HCT116 (cell line): ENCODE results near the gene UGT3A2. TPM values are rescaled to one million over a fixed set of nuclear protein-coding genes. Genes with fewer than 3 reads are reported as not detected.

ENCODE experiments used
- ATAC-seq: fragments of 200-7000 bp; cut with Tn5 transposase; 2 replicates; pipeline ENCODE4 v1.9.1; 2020; ENCODE audit warnings: mild to moderate bottlenecking, moderate library complexity
- BruUV-seq: library from RNA; stranded (reverse); fragments of 400-500 nt; replicated peaks from 2 replicates; lab custom pipeline; 2021; lab: Mats Ljungman, UMichigan
- CTCF ChIA-PET: fragments of 300-600 bp; sonication (Branson Sonifier 250); formaldehyde crosslinking; loops from one replicate; lab custom pipeline; 2021; ENCODE audit warnings: antibody characterized with exemption; lab: Charles Lee
- POLR2A ChIA-PET: fragments of 300-600, 350-600 bp; sonication (Branson Sonifier 250); formaldehyde crosslinking; loops from one replicate; lab custom pipeline; 2021; ENCODE audit warnings: antibody characterized with exemption; lab: Charles Lee
- RAD21 ChIA-PET, 2 experiments: fragments of 300-600 bp; sonication (Branson Sonifier 250); formaldehyde crosslinking; loops; one replicate each; lab custom pipeline; 2023; ENCODE audit warnings: low total read pairs in 2 of 2; ENCODE audit not compliant: uncharacterized antibody in 2 of 2, unreplicated experiment in 2 of 2, low non-redundant PET in 1 of 2; lab: Charles Lee
- DNase-seq: peaks from one replicate; pipeline ENCODE4 v3.0.0-alpha.2; 2010; ENCODE audit warnings: low read depth, low spot score
- H2AFZ ChIP-seq: fragments of 200-600 bp; shearing (Covaris generic), sonication (generic); 2 replicates; pipeline ENCODE4 v1.6.1; 2017; ENCODE audit warnings: low read depth, mixed run types, mixed read lengths, antibody characterized with exemption, low read length; ENCODE audit not compliant: poor library complexity, severe bottlenecking
- H3K27ac ChIP-seq: 2 replicates; pipeline ENCODE4 v1.5.1; 2012; ENCODE audit warnings: low read depth, low read length
- H3K27me3 ChIP-seq: fragments of 200-600 bp; sonication (generic); 2 replicates; pipeline ENCODE4 v1.6.1; 2016; ENCODE audit warnings: mixed run types, low read length, mixed read lengths; ENCODE audit not compliant: insufficient read depth
- H3K36me3 ChIP-seq, 2 experiments: fragments of 200-500 bp in 1 of 2; fragments of 200-600 bp in 1 of 2; sonication (Bioruptor generic) in 1 of 2; sonication (generic) in 1 of 2; 2 replicates each; pipeline versions ENCODE4 v1.5.1 to v1.6.1; 2014 to 2016; ENCODE audit warnings: low read length in 2 of 2, inconsistent platforms in 1 of 2, mixed read lengths in 1 of 2, mixed run types in 1 of 2; ENCODE audit not compliant: insufficient read depth in 2 of 2, control insufficient read depth in 1 of 2
- H3K4me1 ChIP-seq, 2 experiments: fragments of 200-600 bp in 1 of 2; sonication (generic) in 1 of 2; 2 replicates each; pipeline versions ENCODE4 v1.5.1 to v1.6.1; 2012 to 2017; ENCODE audit warnings: low read length in 2 of 2, inconsistent platforms in 1 of 2, mild to moderate bottlenecking in 1 of 2, mixed read lengths in 1 of 2, mixed run types in 1 of 2, moderate library complexity in 1 of 2; ENCODE audit not compliant: insufficient read depth in 2 of 2, control insufficient read depth in 1 of 2
- H3K4me2 ChIP-seq: fragments of 200-600 bp; sonication (generic); 2 replicates; pipeline ENCODE4 v1.6.1; 2017; ENCODE audit warnings: mixed run types, low read length, mixed read lengths
- H3K4me3 ChIP-seq, 2 experiments: fragments of 200-600 bp in 1 of 2; sonication (generic) in 1 of 2; replicated peaks in 1 of 2; 2 replicates each; pipeline ENCODE4 v1.5.1; 2011 to 2016; ENCODE audit warnings: low read length in 2 of 2, control low read depth in 1 of 2, low read depth in 1 of 2, mild to moderate bottlenecking in 1 of 2, mixed read lengths in 1 of 2, mixed run types in 1 of 2
- H3K79me2 ChIP-seq: fragments of 200-600 bp; sonication (generic); 2 replicates; pipeline ENCODE4 v1.6.1; 2017; ENCODE audit warnings: mild to moderate bottlenecking, mixed run types, low read length, moderate library complexity, mixed read lengths; ENCODE audit not compliant: insufficient read depth
- H3K9ac ChIP-seq: fragments of 200-600 bp; sonication (generic); 2 replicates; pipeline ENCODE4 v1.6.1; 2016; ENCODE audit warnings: low read length, mixed read lengths
- H3K9me2 ChIP-seq: fragments of 200-600 bp; sonication (generic), shearing (Covaris generic); 2 replicates; pipeline ENCODE4 v1.6.1; 2017; ENCODE audit warnings: mixed run types, mild to moderate bottlenecking, moderate library complexity; ENCODE audit not compliant: insufficient read depth
- H3K9me3 ChIP-seq, 2 experiments: fragments of 200-500 bp in 1 of 2; fragments of 200-600 bp in 1 of 2; sonication (Bioruptor generic) in 1 of 2; sonication (generic) in 1 of 2; 2 replicates each; pipeline ENCODE4 v1.6.1; 2014 to 2017; ENCODE audit warnings: low read length in 2 of 2, mixed read lengths in 2 of 2, inconsistent platforms in 1 of 2, low read depth in 1 of 2, mild to moderate bottlenecking in 1 of 2, mixed run types in 1 of 2, moderate library complexity in 1 of 2; ENCODE audit not compliant: control insufficient read depth in 1 of 2, insufficient read depth in 1 of 2
- H4K20me1 ChIP-seq: fragments of 200-600 bp; sonication (generic), shearing (Covaris generic); 2 replicates; pipeline ENCODE4 v1.6.1; 2017; ENCODE audit warnings: mixed run types, mild to moderate bottlenecking, moderate library complexity; ENCODE audit not compliant: insufficient read depth
- ATF3 ChIP-seq: IDR thresholded peaks from 2 replicates; pipeline ENCODE4 v1.6.1; 2012
- CBX3 ChIP-seq: IDR thresholded peaks from 2 replicates; pipeline ENCODE4 v1.6.1; 2012; ENCODE audit warnings: low read depth
- CTCF ChIP-seq, 3 experiments: fragments of 200-600 bp in 1 of 3; sonication (generic) in 1 of 3; IDR thresholded peaks in 2 of 3; conservative IDR thresholded peaks in 1 of 3; 2 replicates each; pipeline ENCODE4 v1.5.1; 2012 to 2017; ENCODE audit warnings: low read depth in 2 of 3, low read length in 2 of 3, antibody characterized with exemption in 1 of 3, borderline replicate concordance in 1 of 3, control low read depth in 1 of 3, mild to moderate bottlenecking in 1 of 3, mixed read lengths in 1 of 3, mixed run types in 1 of 3, moderate library complexity in 1 of 3; ENCODE audit not compliant: insufficient read depth in 1 of 3
- EZH2 ChIP-seq: fragments of 200-600 bp; sonication (generic); IDR thresholded peaks from 2 replicates; pipeline ENCODE4 v1.6.1; 2017; ENCODE audit warnings: antibody characterized with exemption, mixed run types
- EZH2phosphoT487 ChIP-seq: fragments of 200-600 bp; IDR thresholded peaks from 2 replicates; pipeline ENCODE4 v1.6.1; 2018; ENCODE audit warnings: antibody characterized with exemption, borderline replicate concordance
- FOSL1 ChIP-seq: IDR thresholded peaks from 2 replicates; pipeline ENCODE4 v1.6.1; 2012; ENCODE audit warnings: low read depth
- JUND ChIP-seq: IDR thresholded peaks from 2 replicates; pipeline ENCODE4 v1.6.1; 2012
- MAX ChIP-seq: IDR thresholded peaks from 2 replicates; pipeline ENCODE4 v1.6.1; 2012
- POLR2AphosphoS5 ChIP-seq: IDR thresholded peaks from 2 replicates; pipeline ENCODE4 v1.6.1; 2011; ENCODE audit warnings: mild to moderate bottlenecking, low read depth, low read length, moderate library complexity
- RAD21 ChIP-seq: IDR thresholded peaks from 2 replicates; pipeline ENCODE4 v1.6.1; 2012; ENCODE audit warnings: low read depth, mild to moderate bottlenecking
- REST ChIP-seq: IDR thresholded peaks from 2 replicates; pipeline ENCODE4 v1.6.1; 2012; ENCODE audit warnings: low read depth
- SIN3A ChIP-seq: IDR thresholded peaks from 2 replicates; pipeline ENCODE4 v1.6.1; 2012; ENCODE audit warnings: low read depth
- SP1 ChIP-seq: IDR thresholded peaks from 2 replicates; pipeline ENCODE4 v1.6.1; 2012; ENCODE audit warnings: low read depth
- TCF7L2 ChIP-seq: IDR thresholded peaks from 2 replicates; pipeline ENCODE4 v1.7.0; 2011; ENCODE audit warnings: borderline replicate concordance, inconsistent platforms; ENCODE audit not compliant: insufficient read depth, insufficient read length; ENCODE audit errors: extremely low read depth
- ZBTB33 ChIP-seq: IDR thresholded peaks from 2 replicates; pipeline ENCODE4 v1.6.1; 2011; ENCODE audit warnings: mild to moderate bottlenecking, low read length, moderate library complexity; ENCODE audit not compliant: insufficient replicate concordance; ENCODE audit errors: extremely low read depth
- ZFX ChIP-seq: fragments of 450-650 bp; IDR thresholded peaks from 2 replicates; pipeline ENCODE4 v1.6.1; 2017
- ZNF274 ChIP-seq: fragments of 200-500 bp; sonication (Bioruptor generic); IDR thresholded peaks from 2 replicates; pipeline ENCODE4 v1.6.1; 2014; ENCODE audit warnings: mild to moderate bottlenecking, low read depth, low read length, inconsistent platforms
- intact Hi-C: fragments of 100-400 bp; cut with micrococcal nuclease; formaldehyde crosslinking; loops from 2 replicates; pipeline ENCODE4 v1.10.0; 2022
- total RNA-seq: library from RNA; stranded (reverse); gene quantifications from one replicate; pipeline ENCODE4 v1.2.1, GENCODE V29; 2021; ENCODE audit not compliant: unreplicated experiment

Gene UGT3A2
- total RNA-seq, 1 experiment from 2014 or later, result not detected

- BruUV-seq, result no TSS peak
- intact Hi-C loops, result loop anchor here (2.0 to 5.0 kb wide), 3 partner anchors 226 to 614 kb away; no protein-coding TSS in a partner anchor
- no peak overlapping the region for H2AFZ ChIP-seq
- no peaks in the 10 kb centered on the region for H3K9me3 ChIP-seq
- H3K4me2 ChIP-seq, result no peak overlapping the region
- H3K79me2 ChIP-seq, result no peaks in the 10 kb centered on the region
- no peak overlapping the region for H3K27ac ChIP-seq
- no peaks in the 10 kb centered on the region for H3K9me2 ChIP-seq
- no peak overlapping the region for H3K4me3 ChIP-seq
- no peak overlapping the region for H3K9ac ChIP-seq
- ATAC-seq, result no peak
- peaks cover 0 to 4% of the 10 kb centered on the region in 2 experiments; a peak in 1 of 4 replicates for H3K4me1 ChIP-seq
- H3K27me3 ChIP-seq, result no peaks in the 10 kb centered on the region
- no peak for DNase-seq
- ChIA-PET POLR2A (interaction anchor here (1.3 kb wide), 1 partner anchor 12 kb away, joined by 4 read pairs; no protein-coding TSS in a partner anchor), CTCF (interaction anchor here (0.6 to 2.1 kb wide), 34 partner anchors 8 to 618 kb away, joined by 3 to 26 read pairs (median 6); partner anchors contain the start of genes LMBRD2, NADK2, RANBP3L and SKP2), RAD21 (interaction anchor here (0.6 to 1.3 kb wide), 3 partner anchors 12 to 618 kb away, joined by 3 to 5 read pairs (median 4); no protein-coding TSS in a partner anchor)
- no peaks in the 10 kb centered on the region for H3K36me3 ChIP-seq
- H4K20me1 ChIP-seq, result no peaks in the 10 kb centered on the region
- TF ChIP-seq FOSL1 (no peak), REST (no peak), POLR2AphosphoS5 (no peak), MAX (no peak), CTCF (IDR thresholded peaks at IDR 0.05 in 2 of 3, conservative IDR thresholded peaks at IDR 0.05 in 1 of 3; ENCODE audit: borderline replicate concordance in 1 of 3, insufficient read depth in 1 of 3, low read depth in 2 of 3, low read length in 2 of 3) (no peak), SP1 (no peak), ZBTB33 (no peak), JUND (no peak), ZNF274 (no peak), TCF7L2 (no peak), ATF3 (no peak), RAD21 (no peak), SIN3A (no peak), EZH2phosphoT487 (no peak), CBX3 (no peak), ZFX (no peak), EZH2 (no peak)
Measured at GRCh38 chr5:36078430-36078829, 11.7 kb upstream of the UGT3A2 start.
